ENCODE data around the gene M6PR. TPM values are rescaled to one million over a fixed set of nuclear protein-coding genes. Genes with fewer than 3 reads are reported as not detected.

Gene M6PR
- total RNA-seq, 1 donor = 143 TPM

DNA sequence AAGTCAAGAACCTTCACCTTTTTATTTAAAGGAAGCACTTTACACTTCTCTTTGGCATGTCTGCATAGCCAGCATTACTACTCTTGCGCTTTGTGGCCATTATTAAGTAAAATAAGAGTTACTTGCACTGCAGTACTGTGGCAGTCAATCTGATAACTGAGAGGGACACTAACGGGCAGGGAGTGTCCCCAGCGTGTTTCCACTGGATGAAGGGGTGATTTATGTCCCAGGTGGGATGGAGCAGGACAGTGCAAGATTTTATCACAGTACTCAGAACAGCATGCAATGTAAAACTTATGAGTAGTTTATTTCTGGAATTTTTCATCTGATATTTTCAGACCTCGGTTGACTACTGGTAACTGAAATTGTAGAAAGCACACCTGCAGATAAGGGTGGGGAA is 8.1 kb upstream of the M6PR start:
- no peaks in the 10 kb centered on the region for H3K79me2 ChIP-seq (ENCODE audit: insufficient read depth, low read length)
- H3K4me2 ChIP-seq (ENCODE audit: insufficient read depth, low read length) = no peak overlapping the region
- no peaks in the 10 kb centered on the region for H3K4me1 ChIP-seq (ENCODE audit: insufficient read depth, low read length)
- no peak overlapping the region for H3K4me3 ChIP-seq (ENCODE audit: insufficient read depth, low read length)
- DNase-seq (ENCODE audit: insufficient read length, low spot score, missing footprints) = no peak
- TF ChIP-seq, protein P1, sequence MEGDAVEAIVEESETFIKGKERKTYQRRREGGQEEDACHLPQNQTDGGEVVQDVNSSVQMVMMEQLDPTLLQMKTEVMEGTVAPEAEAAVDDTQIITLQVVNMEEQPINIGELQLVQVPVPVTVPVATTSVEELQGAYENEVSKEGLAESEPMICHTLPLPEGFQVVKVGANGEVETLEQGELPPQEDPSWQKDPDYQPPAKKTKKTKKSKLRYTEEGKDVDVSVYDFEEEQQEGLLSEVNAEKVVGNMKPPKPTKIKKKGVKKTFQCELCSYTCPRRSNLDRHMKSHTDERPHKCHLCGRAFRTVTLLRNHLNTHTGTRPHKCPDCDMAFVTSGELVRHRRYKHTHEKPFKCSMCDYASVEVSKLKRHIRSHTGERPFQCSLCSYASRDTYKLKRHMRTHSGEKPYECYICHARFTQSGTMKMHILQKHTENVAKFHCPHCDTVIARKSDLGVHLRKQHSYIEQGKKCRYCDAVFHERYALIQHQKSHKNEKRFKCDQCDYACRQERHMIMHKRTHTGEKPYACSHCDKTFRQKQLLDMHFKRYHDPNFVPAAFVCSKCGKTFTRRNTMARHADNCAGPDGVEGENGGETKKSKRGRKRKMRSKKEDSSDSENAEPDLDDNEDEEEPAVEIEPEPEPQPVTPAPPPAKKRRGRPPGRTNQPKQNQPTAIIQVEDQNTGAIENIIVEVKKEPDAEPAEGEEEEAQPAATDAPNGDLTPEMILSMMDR (IDR thresholded peaks at IDR 0.05; ENCODE audit: extremely low read depth, low read depth, low read length) = no peak
- no peaks in the 10 kb centered on the region for H3K27me3 ChIP-seq (ENCODE audit: insufficient read depth, low read length)
- no peaks in the 10 kb centered on the region for H4K20me1 ChIP-seq (ENCODE audit: insufficient read depth, low read length)
- no peak overlapping the region for H3K27ac ChIP-seq (ENCODE audit: low read depth, low read length)
- no peaks in the 10 kb centered on the region for H3K9me3 ChIP-seq (ENCODE audit: low read depth, low read length)
- H3K36me3 ChIP-seq (ENCODE audit: insufficient read depth, low read length) = no peaks in the 10 kb centered on the region
- no peak overlapping the region for H2AFZ ChIP-seq (ENCODE audit: low read length)

DNA sequence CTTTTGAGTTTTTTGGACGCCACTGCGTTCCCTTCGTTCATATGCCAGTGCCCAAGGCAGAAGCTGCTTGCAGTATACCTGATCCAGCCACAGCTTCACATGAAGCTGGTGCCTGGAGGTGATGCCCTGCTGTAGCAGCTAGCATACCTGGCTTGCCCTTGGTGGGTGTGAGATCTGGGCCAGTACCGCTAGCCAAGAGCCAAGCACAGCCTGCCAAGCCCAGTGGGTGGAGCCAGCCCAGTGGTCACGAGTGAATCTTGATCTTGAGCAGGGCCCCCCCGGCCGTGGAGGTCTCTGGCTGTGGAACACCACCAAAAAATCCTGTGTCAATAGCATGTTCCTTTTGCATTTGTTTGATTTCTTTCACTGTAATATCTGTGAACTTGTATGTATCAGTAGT is 7.3 kb upstream of the M6PR start:
- Histone ChIP-seq H3K36me3 (ENCODE audit: insufficient read depth, low read length) (no peaks in the 10 kb centered on the region), H3K27me3 (ENCODE audit: insufficient read depth, low read length) (no peaks in the 10 kb centered on the region), H3K27ac (ENCODE audit: low read depth, low read length) (no peak overlapping the region)

DNA sequence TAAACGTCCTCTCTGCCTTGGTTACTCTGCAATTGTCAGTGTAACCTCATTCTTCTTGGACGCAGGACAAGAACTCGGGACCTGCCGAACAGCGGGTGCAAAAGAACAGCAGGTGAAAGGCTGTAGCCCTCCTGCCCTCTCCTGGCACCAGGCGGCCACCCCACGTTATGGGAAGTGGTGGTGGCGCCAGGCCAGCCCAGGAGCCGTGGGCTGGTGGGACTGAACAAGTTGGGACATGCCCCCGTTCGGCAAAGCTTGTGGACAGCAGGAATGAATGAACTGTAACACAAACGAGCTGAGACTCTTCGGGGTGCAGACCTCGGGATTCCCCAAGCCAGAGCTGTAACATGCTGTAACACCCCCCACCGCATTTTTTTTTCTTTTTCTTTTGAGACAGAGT is 6.6 kb upstream of the M6PR start:
- H3K36me3 ChIP-seq (ENCODE audit: insufficient read depth, low read length) = no peaks in the 10 kb centered on the region
- H3K9me3 ChIP-seq (ENCODE audit: low read depth, low read length) = no peaks in the 10 kb centered on the region
- no peaks in the 10 kb centered on the region for H3K4me1 ChIP-seq (ENCODE audit: insufficient read depth, low read length)
- H3K4me3 ChIP-seq (ENCODE audit: insufficient read depth, low read length) = no peak overlapping the region
- H2AFZ ChIP-seq (ENCODE audit: low read length) = no peak overlapping the region
- no peaks in the 10 kb centered on the region for H4K20me1 ChIP-seq (ENCODE audit: insufficient read depth, low read length)
- H3K79me2 ChIP-seq (ENCODE audit: insufficient read depth, low read length) = no peaks in the 10 kb centered on the region
- no peak for DNase-seq (ENCODE audit: insufficient read length, low spot score, missing footprints)
- no peak overlapping the region for H3K4me2 ChIP-seq (ENCODE audit: insufficient read depth, low read length)
- H3K27me3 ChIP-seq (ENCODE audit: insufficient read depth, low read length) = no peaks in the 10 kb centered on the region
- TF ChIP-seq, protein P1 (IDR thresholded peaks at IDR 0.05; ENCODE audit: extremely low read depth, low read depth, low read length) = no peak
- no peak overlapping the region for H3K27ac ChIP-seq (ENCODE audit: low read depth, low read length)

More for the DNA sequence above, 7.3 kb upstream of the M6PR start:
- no peak overlapping the region for H2AFZ ChIP-seq (ENCODE audit: low read length)
- no peaks in the 10 kb centered on the region for H4K20me1 ChIP-seq (ENCODE audit: insufficient read depth, low read length)
- H3K4me1 ChIP-seq (ENCODE audit: insufficient read depth, low read length) = no peaks in the 10 kb centered on the region
- no peaks in the 10 kb centered on the region for H3K9me3 ChIP-seq (ENCODE audit: low read depth, low read length)
- H3K4me2 ChIP-seq (ENCODE audit: insufficient read depth, low read length) = no peak overlapping the region
- H3K4me3 ChIP-seq (ENCODE audit: insufficient read depth, low read length) = no peak overlapping the region
- TF ChIP-seq, protein P1 (IDR thresholded peaks at IDR 0.05; ENCODE audit: extremely low read depth, low read depth, low read length) = no peak
- no peaks in the 10 kb centered on the region for H3K79me2 ChIP-seq (ENCODE audit: insufficient read depth, low read length)
- no peak for DNase-seq (ENCODE audit: insufficient read length, low spot score, missing footprints)

DNA sequence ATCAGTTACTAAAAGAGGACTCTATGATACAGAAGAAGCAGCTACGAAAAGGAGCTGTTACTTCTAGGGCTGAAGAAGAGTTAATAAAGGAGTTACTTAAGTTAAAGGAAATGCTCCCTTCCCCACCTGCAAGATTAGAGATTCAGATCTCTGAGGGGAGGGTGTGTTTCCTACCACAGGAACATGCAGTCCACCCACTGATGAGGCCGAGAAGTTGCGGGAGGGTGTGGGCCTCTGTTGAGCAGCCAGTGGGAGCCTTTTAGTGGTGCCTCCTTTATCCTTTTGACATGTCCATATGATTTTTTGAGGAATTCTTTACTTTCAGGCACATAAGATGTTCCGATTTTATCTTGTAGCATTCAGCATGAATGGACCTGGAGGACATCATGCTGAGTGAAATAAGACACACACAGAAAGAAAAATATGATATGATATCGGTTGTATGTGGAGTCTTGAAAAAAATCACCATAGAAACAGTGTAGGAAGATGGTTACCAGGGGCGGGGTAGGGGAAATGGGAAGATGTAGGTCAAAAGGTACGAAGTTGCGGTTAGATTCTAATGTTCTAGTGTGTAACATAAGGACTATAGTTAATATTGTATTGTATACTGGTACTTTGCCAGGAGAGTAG is 4.4 kb upstream of the M6PR start:
- H3K27me3 ChIP-seq (ENCODE audit: insufficient read depth, low read length) = no peaks in the 10 kb centered on the region
- no peak overlapping the region for H3K27ac ChIP-seq (ENCODE audit: low read depth, low read length)
- H3K4me3 ChIP-seq (ENCODE audit: insufficient read depth, low read length) = no peak overlapping the region
- H3K79me2 ChIP-seq (ENCODE audit: insufficient read depth, low read length) = peaks cover 5% of the 10 kb centered on the region
- TF ChIP-seq, protein P1 (IDR thresholded peaks at IDR 0.05; ENCODE audit: extremely low read depth, low read depth, low read length) = no peak
- no peak overlapping the region for H2AFZ ChIP-seq (ENCODE audit: low read length)
- H3K9me3 ChIP-seq (ENCODE audit: low read depth, low read length) = no peaks in the 10 kb centered on the region
- H3K36me3 ChIP-seq (ENCODE audit: insufficient read depth, low read length) = no peaks in the 10 kb centered on the region
- peaks cover 8% of the 10 kb centered on the region for H3K4me1 ChIP-seq (ENCODE audit: insufficient read depth, low read length)
- no peaks in the 10 kb centered on the region for H4K20me1 ChIP-seq (ENCODE audit: insufficient read depth, low read length)
- no peak overlapping the region for H3K4me2 ChIP-seq (ENCODE audit: insufficient read depth, low read length)
- DNase-seq (ENCODE audit: insufficient read length, low spot score, missing footprints) = no peak

Data from osteoblast (primary cell).